Epidermal melanocyte (primary cell): Measurements from ENCODE around the gene ABCF3.

ENCODE experiments used
- DNase-seq: peaks from one replicate; pipeline ENCODE4 v3.0.0; 2011; ENCODE audit warnings: low spot score; ENCODE audit not compliant: insufficient read length

The ABCF3 gene

GRCh38 chr3:184185461-184186183 is 377 bp upstream of the ABCF3 start:
- DNase-seq, result peak; percentile 96

GRCh38 chr3:184186902-184187207 is 856 bp downstream of the ABCF3 start:
- no peak for DNase-seq

DNA sequence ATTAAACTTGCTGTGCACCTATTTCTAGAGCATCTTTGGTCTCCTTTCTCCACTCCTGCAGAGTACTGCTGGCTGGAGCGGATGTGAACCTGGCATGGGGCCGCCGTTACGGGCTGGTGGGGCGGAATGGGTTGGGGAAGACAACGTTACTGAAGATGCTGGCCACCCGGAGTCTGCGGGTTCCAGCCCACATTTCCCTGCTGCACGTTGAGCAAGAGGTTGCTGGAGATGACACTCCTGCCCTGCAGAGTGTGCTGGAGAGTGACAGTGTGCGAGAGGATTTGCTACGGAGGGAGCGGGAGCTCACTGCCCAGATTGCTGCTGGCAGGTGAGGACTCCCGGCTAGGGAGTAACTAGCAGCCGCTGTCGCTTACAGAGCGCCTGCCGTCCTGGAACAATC is 2.1 kb downstream of the ABCF3 start:
- DNase-seq, result no peak

DNA sequence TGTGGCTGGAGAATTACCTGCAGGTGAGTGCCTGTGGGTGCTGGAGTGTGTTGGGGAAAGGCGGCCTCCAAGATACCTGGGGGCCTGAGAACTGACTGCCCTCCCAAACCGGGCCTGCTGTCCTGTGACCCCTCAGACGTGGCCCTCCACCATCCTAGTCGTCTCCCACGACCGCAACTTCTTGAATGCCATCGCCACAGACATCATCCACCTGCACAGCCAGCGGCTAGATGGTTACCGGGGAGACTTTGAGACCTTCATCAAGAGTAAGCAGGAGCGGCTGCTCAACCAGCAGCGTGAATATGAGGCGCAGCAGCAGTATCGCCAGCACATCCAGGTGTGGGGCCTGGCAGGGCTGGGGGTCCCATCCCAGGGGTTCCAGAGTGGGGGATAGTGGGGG is 3.4 kb downstream of the ABCF3 start:
- no peak for DNase-seq

DNA sequence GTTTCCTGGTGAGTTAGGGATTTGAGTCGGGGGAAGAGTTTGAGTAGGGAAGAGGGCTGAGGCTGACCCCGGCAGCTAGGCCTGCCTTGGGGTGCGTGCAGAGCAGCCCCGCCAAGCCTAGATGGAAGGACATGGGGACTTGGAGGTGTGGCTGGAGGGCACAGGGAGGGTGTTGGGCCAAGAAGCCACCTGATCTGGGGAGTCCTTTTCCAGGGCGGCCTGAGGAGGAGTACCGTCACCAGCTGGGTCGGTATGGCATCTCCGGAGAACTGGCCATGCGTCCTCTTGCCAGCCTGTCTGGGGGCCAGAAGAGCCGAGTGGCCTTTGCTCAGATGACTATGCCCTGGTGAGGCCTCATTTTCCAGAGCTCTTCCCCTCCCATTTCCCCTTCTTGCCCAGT is 6.9 kb downstream of the ABCF3 start:
- no peak for DNase-seq

GRCh38 chr3:184193991-184194539 is 8.1 kb downstream of the ABCF3 start:
- DNase-seq, result no peak

- DNase-seq, result no peak
Measured at GRCh38 chr3:184196536-184196935, 10.5 kb downstream of the ABCF3 start.

DNA sequence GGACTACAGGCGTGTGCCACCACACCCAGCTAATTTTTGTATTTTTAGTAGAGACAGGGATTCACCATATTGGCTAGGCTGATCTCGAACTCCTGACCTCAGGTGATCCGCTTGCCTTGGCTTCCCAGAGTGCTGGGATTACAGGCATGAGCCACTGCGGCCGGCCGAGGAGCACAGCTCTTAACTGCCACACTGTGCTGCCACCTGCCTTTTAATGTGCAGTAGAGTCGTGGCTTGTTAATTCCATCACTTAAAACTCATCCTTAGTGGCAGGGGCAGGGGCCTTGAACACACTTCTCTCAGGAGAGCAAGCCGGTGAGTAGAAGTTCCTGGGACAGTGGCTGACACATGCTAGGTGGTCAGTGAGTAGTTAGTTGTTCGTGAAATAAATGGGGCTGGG is 12.5 kb downstream of the ABCF3 start:
- no peak for DNase-seq

DNA sequence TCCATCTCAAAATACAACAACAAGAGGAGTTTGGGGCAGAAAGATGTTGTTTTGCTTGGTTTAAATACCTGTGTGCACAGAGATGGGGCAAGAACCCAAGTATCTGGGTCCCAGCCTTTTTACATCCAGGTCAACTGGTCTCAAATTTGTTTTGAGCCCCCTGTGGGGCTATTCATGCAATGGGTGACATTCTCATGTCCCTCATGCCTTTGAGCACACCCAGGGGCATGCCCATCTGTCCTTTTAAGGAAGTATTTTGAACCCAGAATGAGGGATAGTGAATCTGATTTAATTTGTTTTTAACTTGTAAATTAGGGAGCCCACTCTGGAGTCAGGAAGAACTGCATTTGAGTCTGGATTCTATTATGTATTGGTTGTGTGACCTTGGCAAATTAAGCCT is 14.8 kb downstream of the ABCF3 start:
- DNase-seq, result no peak

DNA sequence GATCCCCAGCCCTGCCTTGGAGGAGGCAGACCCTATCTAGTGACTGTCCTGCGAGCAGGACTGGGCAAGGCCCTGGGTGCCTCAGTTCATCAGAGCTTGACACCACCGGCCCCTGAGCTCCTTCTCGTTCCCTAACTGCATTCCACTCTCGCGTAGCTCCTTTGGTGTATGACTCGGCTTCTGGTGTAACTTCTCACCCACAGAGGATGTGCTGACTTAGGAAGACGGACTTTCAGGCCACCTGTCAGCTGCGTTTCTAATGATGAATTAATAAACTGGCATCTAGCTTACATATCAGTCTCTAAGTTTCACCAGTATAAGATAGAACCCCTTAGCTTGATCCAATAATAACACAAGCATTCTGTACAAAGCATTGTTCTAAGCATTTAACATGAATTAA is 17.5 kb downstream of the ABCF3 start:
- no peak for DNase-seq

- no peak for DNase-seq
Measured at GRCh38 chr3:184209146-184209923, 23.3 kb downstream of the ABCF3 start.

- no peak for DNase-seq
Measured at GRCh38 chr3:184211297-184211696, 25.3 kb downstream of the ABCF3 start.

- DNase-seq, result no peak
Measured at GRCh38 chr3:184211718-184212117, 25.7 kb downstream of the ABCF3 start.

DNA sequence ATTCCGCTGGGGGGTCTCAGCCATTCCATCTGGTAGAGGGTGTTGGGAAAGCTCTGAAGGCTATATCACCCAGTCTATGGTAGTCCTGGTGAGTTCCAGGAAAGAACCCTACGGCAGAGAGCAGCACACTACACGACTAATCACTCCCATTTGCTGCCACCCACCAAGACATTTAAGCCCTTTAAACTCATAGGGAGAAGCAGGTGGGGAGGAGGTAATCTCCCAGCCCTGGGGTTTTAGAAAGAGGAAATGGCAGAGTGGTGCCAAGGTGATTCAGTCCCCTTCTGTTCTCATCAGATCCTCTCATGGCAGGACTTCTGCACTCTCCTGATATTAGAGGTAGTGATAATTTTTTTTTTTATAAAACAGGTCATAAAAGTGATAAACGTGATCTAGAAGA is 32.8 kb downstream of the ABCF3 start:
- no peak for DNase-seq

DNA sequence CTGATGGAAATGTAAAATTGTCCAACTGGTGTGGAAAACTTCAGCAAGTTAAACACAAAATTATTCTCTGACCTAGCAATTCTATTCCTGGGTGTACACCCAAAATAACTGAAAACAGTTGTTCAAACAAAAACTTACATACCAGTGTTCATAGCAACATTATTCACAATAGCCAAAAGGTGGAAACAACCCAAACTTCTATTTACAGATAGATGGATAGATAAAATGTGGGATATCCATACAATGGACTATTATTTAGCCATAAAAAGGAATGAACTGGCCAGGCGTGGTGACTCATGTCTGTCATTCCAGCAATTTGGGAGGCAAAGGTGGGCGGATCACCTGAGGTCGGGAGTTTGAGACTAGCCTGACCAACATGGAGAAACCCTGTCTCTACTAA is 36.5 kb downstream of the ABCF3 start:
- no peak for DNase-seq

- no peak for DNase-seq
Measured at GRCh38 chr3:184223946-184224345, 37.9 kb downstream of the ABCF3 start.

- no peak for DNase-seq
Measured at GRCh38 chr3:184227481-184227935, 41.5 kb downstream of the ABCF3 start.

DNA sequence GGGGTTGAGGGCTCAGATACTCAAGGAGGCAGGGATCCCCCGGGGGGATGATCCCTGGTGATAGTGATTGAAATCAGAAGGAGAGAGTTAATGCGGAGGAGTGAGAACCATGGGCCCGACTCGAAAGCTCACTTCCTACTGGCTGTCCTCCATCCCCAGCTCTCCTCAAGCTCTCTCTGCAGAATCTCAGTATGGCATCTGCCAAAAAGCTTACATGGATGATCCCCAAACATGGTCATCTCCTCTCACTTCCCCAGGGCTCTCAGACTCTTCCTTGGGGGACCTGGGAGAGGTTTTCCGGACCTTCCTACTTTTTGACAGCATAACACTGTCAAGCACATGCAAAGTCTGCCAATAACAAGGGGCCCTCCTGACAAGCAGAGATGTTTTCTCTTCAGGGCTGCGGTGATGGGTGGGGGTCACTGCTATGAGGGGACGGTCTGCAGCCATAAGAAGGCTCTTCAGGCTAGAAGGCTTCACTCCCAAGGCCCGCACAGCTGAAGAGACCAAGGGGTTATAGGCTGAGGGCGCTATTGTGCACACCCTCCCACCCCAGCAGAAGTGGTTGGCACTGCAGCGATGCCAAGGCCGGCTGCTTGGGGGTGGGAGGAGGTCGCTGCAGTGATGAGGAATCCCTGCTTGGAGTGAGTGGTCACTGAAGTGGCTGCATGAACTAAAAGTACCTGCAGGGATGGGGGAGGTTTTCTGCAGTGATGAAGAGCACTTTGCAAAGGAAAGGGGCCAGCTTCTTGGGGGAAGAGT is 42.6 kb downstream of the ABCF3 start:
- no peak for DNase-seq

- DNase-seq, result peak; percentile 93
Measured at GRCh38 chr3:184229394-184230080, 43.5 kb downstream of the ABCF3 start, which contains the start of gene VWA5B2. Gene VWA5B2, plus strand, starts transcription at chr3:184229585. Its CDS starts 944 bp downstream, at chr3:184230529.

DNA sequence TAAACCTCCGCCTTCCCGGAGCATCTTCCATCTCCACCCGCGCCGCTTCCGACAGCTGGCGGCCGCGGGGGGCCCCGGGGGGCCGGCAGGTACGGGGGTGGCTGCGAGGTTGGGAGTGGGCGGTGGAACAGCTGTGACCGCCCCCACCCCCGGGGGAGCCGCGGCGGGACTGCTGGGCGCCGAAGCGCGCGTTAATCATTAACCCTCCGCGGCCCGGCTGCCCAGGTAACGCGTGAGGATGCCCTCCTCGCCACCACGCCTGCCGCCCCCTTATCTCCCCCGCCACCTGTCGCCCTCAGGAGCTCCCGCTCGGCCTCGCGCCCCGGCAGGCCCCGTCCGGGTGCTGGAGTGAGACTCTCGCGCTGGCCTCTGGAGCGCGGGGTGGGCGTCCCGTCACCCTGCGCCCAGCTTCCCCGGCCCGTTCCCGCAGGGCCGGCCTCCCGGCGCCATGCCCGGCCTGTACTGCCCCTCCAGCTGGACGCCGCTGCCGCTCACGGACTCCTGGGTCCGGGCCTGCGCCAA is 44.1 kb downstream of the ABCF3 start:
- DNase-seq, result no peak
